Nephron progenitor cell (in vitro differentiated cells): ENCODE measurements around the gene TF.

Source experiments
- DNase-seq: peaks from one replicate; pipeline ENCODE4 v3.0.0; 2021
- H3K27ac Mint-ChIP-seq: 2 replicates; pipeline ENCODE4 v1.8.0; 2021; ENCODE audit warnings: mild to moderate bottlenecking, moderate library complexity, mixed read lengths
- H3K27me3 Mint-ChIP-seq: 2 replicates; pipeline ENCODE4 v1.8.0; 2021; ENCODE audit warnings: mild to moderate bottlenecking, low read depth, mixed read lengths; ENCODE audit not compliant: poor library complexity
- H3K36me3 Mint-ChIP-seq: 2 replicates; pipeline ENCODE4 v1.8.0; 2021; ENCODE audit warnings: low read depth, mixed read lengths
- H3K4me1 Mint-ChIP-seq: 2 replicates; pipeline ENCODE4 v1.8.0; 2021; ENCODE audit warnings: mixed read lengths
- H3K4me3 Mint-ChIP-seq: 2 replicates; pipeline ENCODE4 v1.8.0; 2021; ENCODE audit warnings: mild to moderate bottlenecking, moderate library complexity, mixed read lengths
- H3K9me3 Mint-ChIP-seq: 2 replicates; pipeline ENCODE4 v1.8.0; 2021; ENCODE audit warnings: mild to moderate bottlenecking, moderate library complexity, mixed read lengths
- TF ChIP-seq, protein P1 (sequence below): fragments of 200-600 bp; sonication (generic); IDR thresholded peaks from 2 replicates; pipeline ENCODE4 v1.5.0; 2021; ENCODE audit warnings: antibody characterized with exemption

Gene TF

GRCh38 chr3:133781570-133781969, 35.4 kb downstream of the TF start:
- no peak for DNase-seq
- Mint-ChIP-seq H3K27ac (no peak overlapping the region), H3K27me3 (peaks cover 23% of the 10 kb centered on the region), H3K36me3 (no peaks in the 10 kb centered on the region), H3K4me1 (no peaks in the 10 kb centered on the region), H3K4me3 (no peak overlapping the region), H3K9me3 (peaks cover 18% of the 10 kb centered on the region)
- TF ChIP-seq, protein P1, sequence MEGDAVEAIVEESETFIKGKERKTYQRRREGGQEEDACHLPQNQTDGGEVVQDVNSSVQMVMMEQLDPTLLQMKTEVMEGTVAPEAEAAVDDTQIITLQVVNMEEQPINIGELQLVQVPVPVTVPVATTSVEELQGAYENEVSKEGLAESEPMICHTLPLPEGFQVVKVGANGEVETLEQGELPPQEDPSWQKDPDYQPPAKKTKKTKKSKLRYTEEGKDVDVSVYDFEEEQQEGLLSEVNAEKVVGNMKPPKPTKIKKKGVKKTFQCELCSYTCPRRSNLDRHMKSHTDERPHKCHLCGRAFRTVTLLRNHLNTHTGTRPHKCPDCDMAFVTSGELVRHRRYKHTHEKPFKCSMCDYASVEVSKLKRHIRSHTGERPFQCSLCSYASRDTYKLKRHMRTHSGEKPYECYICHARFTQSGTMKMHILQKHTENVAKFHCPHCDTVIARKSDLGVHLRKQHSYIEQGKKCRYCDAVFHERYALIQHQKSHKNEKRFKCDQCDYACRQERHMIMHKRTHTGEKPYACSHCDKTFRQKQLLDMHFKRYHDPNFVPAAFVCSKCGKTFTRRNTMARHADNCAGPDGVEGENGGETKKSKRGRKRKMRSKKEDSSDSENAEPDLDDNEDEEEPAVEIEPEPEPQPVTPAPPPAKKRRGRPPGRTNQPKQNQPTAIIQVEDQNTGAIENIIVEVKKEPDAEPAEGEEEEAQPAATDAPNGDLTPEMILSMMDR: no peak

GRCh38 chr3:133782454-133782853, 36.3 kb downstream of the TF start:
- peaks cover 18% of the 10 kb centered on the region for H3K9me3 Mint-ChIP-seq

GRCh38 chr3:133783762-133784161, 37.6 kb downstream of the TF start:
- TF ChIP-seq, protein P1: no peak
- Mint-ChIP-seq H3K36me3 (no peaks in the 10 kb centered on the region), H3K4me1 (no peaks in the 10 kb centered on the region), H3K4me3 (no peak overlapping the region), H3K27me3 (peaks cover 13% of the 10 kb centered on the region), H3K27ac (no peak overlapping the region), H3K9me3 (peaks cover 23% of the 10 kb centered on the region)
- DNase-seq: no peak

More at GRCh38 chr3:133782454-133782853, 36.3 kb downstream of the TF start:
- H3K4me3 Mint-ChIP-seq: no peak overlapping the region
- no peaks in the 10 kb centered on the region for H3K4me1 Mint-ChIP-seq
- no peaks in the 10 kb centered on the region for H3K36me3 Mint-ChIP-seq
- no peak overlapping the region for H3K27ac Mint-ChIP-seq
- peaks cover 17% of the 10 kb centered on the region for H3K27me3 Mint-ChIP-seq
- TF ChIP-seq, protein P1: no peak
- no peak for DNase-seq

DNA sequence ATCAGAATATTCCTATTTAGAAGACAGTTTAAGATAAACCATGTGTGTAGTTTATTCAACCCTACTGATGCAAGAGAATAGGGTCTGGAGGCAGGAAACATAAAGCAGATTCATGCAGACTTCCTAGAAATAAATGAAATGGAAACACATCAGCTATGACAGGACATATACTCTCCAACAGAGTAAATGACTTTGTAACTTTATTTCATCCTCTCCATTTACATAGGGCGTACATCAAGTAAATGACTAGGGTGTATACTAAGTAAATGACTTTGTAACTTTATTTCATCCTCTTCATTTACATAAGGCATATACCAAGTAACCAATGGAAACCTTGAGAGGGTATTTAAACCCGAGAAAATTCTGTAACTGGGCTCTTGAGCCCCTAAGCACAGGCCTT, 41.8 kb downstream of the TF start:
- no peak overlapping the region for H3K4me3 Mint-ChIP-seq
- TF ChIP-seq, protein P1: no peak
- H3K9me3 Mint-ChIP-seq: peaks cover 54% of the 10 kb centered on the region
- no peak overlapping the region for H3K27ac Mint-ChIP-seq
- DNase-seq: no peak
- H3K36me3 Mint-ChIP-seq: peaks cover 5% of the 10 kb centered on the region
- H3K27me3 Mint-ChIP-seq: peaks cover 2% of the 10 kb centered on the region
- H3K4me1 Mint-ChIP-seq: no peaks in the 10 kb centered on the region

DNA sequence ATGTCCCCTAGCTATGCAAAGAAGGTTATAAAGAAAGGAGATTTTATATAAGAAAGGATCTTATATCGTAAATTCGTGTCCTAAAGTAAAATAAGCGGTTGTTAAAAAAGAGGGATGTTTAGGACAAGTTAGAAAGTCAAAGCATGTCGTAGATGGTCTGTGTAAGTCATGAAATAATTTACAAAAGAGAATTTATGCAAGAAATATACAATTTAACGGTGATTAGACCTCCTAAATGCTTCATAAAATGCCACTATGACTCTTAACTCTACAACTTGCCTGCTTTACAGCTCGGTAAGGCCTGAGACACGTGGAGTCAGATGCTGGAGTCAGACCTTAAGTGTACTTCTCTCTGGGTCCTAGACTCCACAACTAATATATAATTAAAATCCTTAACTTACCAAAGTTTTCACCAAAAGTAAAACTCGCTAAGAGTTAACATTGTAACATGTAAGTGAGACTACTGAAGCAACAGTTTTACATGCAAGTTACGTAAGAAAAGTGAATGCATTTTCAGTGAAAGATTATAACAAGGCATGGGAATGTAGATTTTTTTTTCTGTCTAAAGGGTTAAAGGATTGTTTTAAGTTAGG, 46.1 kb downstream of the TF start:
- H3K4me3 Mint-ChIP-seq: no peak overlapping the region
- no peak overlapping the region for H3K27ac Mint-ChIP-seq
- TF ChIP-seq, protein P1: no peak
- H3K27me3 Mint-ChIP-seq: peaks cover 7% of the 10 kb centered on the region
- DNase-seq: no peak
- peaks cover 6% of the 10 kb centered on the region for H3K36me3 Mint-ChIP-seq
- no peaks in the 10 kb centered on the region for H3K4me1 Mint-ChIP-seq
- H3K9me3 Mint-ChIP-seq: peaks cover 73% of the 10 kb centered on the region

GRCh38 chr3:133797396-133798105, 51.4 kb downstream of the TF start:
- DNase-seq: no peak
- H3K4me3 Mint-ChIP-seq: no peak overlapping the region
- H3K27me3 Mint-ChIP-seq: peaks cover 56% of the 10 kb centered on the region

More at GRCh38 chr3:133797396-133798105, 51.4 kb downstream of the TF start:
- no peaks in the 10 kb centered on the region for H3K4me1 Mint-ChIP-seq
- no peak overlapping the region for H3K27ac Mint-ChIP-seq
- peaks cover 6% of the 10 kb centered on the region for H3K36me3 Mint-ChIP-seq
- H3K9me3 Mint-ChIP-seq: peaks cover 35% of the 10 kb centered on the region
- TF ChIP-seq, protein P1: no peak
